D721Med (cell line): ENCODE results near the gene SAG.

Experiments used
- DNase-seq: peaks from one replicate; pipeline ENCODE4 v3.0.0; 2011; ENCODE audit warnings: low spot score; ENCODE audit not compliant: insufficient read length
- FAIRE-seq: peaks from 2 replicates; lab custom pipeline; 2011; peaks lifted over from hg19 to GRCh38; lab: Jason Lieb, UNC
- CTCF ChIP-seq: IDR thresholded peaks from 2 replicates; pipeline ENCODE4 v1.5.1; 2012; ENCODE audit warnings: mild to moderate bottlenecking, control low read depth; ENCODE audit not compliant: insufficient read depth; ENCODE audit errors: missing control alignments

SAG gene

GRCh38 chr2:233384811-233385488 is 77.3 kb downstream of the SAG start:
- TF ChIP-seq CTCF: no peak
- no peak for DNase-seq
- no peak for FAIRE-seq

GRCh38 chr2:233385489-233386044 is 78.0 kb downstream of the SAG start:
- DNase-seq (no peak), FAIRE-seq (no peak)
- TF ChIP-seq CTCF: no peak

- no peak for DNase-seq
- no peak for TF ChIP-seq CTCF
- no peak for FAIRE-seq
Measured at GRCh38 chr2:233386382-233387041, 78.9 kb downstream of the SAG start.

GRCh38 chr2:233387225-233387624 is 79.6 kb downstream of the SAG start:
- no peak for DNase-seq
- TF ChIP-seq CTCF: no peak
- FAIRE-seq: no peak

GRCh38 chr2:233387667-233388528 is 80.3 kb downstream of the SAG start:
- TF ChIP-seq CTCF: no peak
- no peak for DNase-seq
- FAIRE-seq: no peak

GRCh38 chr2:233389601-233390125 is 82.0 kb downstream of the SAG start:
- FAIRE-seq (no peak), DNase-seq (no peak)
- TF ChIP-seq CTCF: no peak
